GM19328 (cell line): Measurements from ENCODE around the gene E2F1.
"Not testable (repeated sequence)": the region's sequence is repeated elsewhere in the genome, so short reads cannot be mapped to it uniquely, and the experiment has no call there.

Source experiments
- ATAC-seq: cut with Tn5 transposase; IDR thresholded peaks from one replicate; pipeline ENCODE4 v1.9.1; 2021; ENCODE audit warnings: mild to moderate bottlenecking, moderate library complexity; ENCODE audit not compliant: unreplicated experiment

Gene E2F1

GRCh38 chr20:33646191-33646590 lies 40.0 kb downstream of the E2F1 start:
- ATAC-seq: no peak

GRCh38 chr20:33645396-33645795 lies 40.8 kb downstream of the E2F1 start:
- ATAC-seq: no peak

GRCh38 chr20:33645072-33645358 lies 41.2 kb downstream of the E2F1 start:
- no peak for ATAC-seq

GRCh38 chr20:33644313-33645071 lies 41.7 kb downstream of the E2F1 start:
- no peak for ATAC-seq

- no peak for ATAC-seq
Measured at GRCh38 chr20:33640287-33640686, 45.9 kb downstream of the E2F1 start.

- no peak for ATAC-seq
Measured at GRCh38 chr20:33636776-33637175, 49.4 kb downstream of the E2F1 start.

- ATAC-seq: no peak
Measured at GRCh38 chr20:33635341-33635740, 50.8 kb downstream of the E2F1 start.

GRCh38 chr20:33631910-33632309 lies 54.3 kb downstream of the E2F1 start:
- not testable (repeated sequence) for ATAC-seq

GRCh38 chr20:33630507-33630906 lies 55.7 kb downstream of the E2F1 start:
- ATAC-seq: no peak

- no peak for ATAC-seq
Measured at GRCh38 chr20:33629979-33630378, 56.2 kb downstream of the E2F1 start.

- ATAC-seq: no peak
Measured at GRCh38 chr20:33629533-33629932, 56.7 kb downstream of the E2F1 start.

- no peak for ATAC-seq
Measured at GRCh38 chr20:33627577-33628216, 58.5 kb downstream of the E2F1 start.

- no peak for ATAC-seq
Measured at GRCh38 chr20:33626190-33626589, 60.0 kb downstream of the E2F1 start.
